ENCODE measurements around the gene FHL3. TPM values are rescaled to one million over a fixed set of nuclear protein-coding genes. Genes with fewer than 3 reads are reported as not detected.
A peak's percentile ranks its signal among the peaks of the same experiment; 100 is the strongest.

FHL3 gene
- total and polyA plus RNA-seq, 9 of the 15 experiments (the other 6 are each of a cell fraction or from before 2014, with no cell fraction given): 6.1 to 144 (median 34.1) TPM

DNA sequence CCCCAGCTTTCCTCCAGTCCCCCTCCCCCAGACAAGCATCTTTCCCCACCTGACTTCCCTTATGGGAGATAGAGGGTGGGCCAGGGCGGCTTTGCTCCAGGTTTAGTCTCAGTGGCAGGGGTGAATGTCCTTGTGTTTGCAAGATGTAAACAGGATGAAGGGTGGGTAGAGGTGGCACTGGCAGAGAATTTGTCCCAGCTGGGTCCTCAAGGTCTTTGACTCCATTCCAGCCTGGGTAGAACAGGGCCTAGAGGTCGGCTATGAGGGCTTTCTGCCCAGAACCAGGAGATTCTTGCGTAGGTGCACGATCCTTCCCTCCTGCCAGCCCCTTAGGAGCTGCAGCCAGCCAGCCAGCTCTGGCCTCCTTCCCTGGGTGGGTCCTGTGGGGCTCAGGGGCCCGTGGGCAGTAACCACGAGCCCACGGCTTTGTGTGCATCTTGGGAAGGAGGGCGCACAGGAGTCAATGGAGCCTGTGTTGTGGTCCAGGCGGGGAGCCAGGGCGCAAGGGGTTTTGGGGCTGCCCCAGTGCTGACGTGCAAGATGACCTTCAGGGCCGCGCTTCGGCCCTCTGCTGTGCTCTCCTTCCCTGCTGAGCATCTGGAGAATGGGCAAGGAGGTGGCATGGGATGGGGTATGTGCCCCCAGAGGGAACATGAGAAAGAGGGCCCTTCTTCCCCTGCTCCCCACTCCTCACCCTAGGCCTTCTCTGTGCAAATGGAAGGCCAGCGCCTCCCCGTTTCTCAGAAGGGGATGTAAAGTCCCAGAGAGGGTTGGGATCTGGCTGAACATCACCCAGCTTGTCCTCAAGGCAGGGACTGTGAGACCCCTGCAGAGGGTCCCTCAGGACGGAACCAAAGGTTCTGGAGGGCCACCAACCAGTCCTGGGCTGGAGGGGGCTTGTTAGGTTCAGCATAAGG lies 25.5 kb upstream of the FHL3 start:
- Histone ChIP-seq H3K27me3 (ENCODE audit: control insufficient read depth in 2 of 2, insufficient read depth in 2 of 2, low read length in 2 of 2) (no peaks in the 10 kb centered on the region), H3K4me2 (ENCODE audit: insufficient read depth, low read length) (no peak overlapping the region), H3K36me3 (ENCODE audit: control insufficient read depth, insufficient read depth, low read length) (peaks cover 18% of the 10 kb centered on the region; the same call in 2 of the 3 replicates), H4K20me1 (replicated peaks; ENCODE audit: control insufficient read depth, insufficient read depth, low read length) (peaks cover 17% of the 10 kb centered on the region), H2AFZ (ENCODE audit: low read depth, low read length) (no peak overlapping the region), H3K79me2 (ENCODE audit: control insufficient read depth, insufficient read depth, low read length) (no peaks in the 10 kb centered on the region), H3K27ac (ENCODE audit: extremely low read depth, low read depth, low read length) (no peak overlapping the region), H3K9me1 (ENCODE audit: control insufficient read depth, insufficient read depth, low read length) (no peaks in the 10 kb centered on the region), H3K9me3 (replicated peaks; ENCODE audit: control insufficient read depth, insufficient read depth, low read depth, low read length) (no peaks in the 10 kb centered on the region), H3K4me3 (no peak overlapping the region), H3K9ac (ENCODE audit: insufficient read depth in 1 of 2, low read depth in 2 of 2, low read length in 2 of 2) (peak overlapping the region in 1 of 2 experiments; percentile 8; a peak in 2 of 4 replicates), H3K4me1 (replicated peaks in 1 of 2; ENCODE audit: control insufficient read depth in 2 of 2, insufficient read depth in 2 of 2, low read length in 2 of 2) (peaks cover 10 to 38% of the 10 kb centered on the region in 2 experiments; a peak in 4 of 5 replicates)
- in situ Hi-C loops (cut with MboI): loop anchor here (25.0 kb wide), 1 partner anchor 556 kb away; no protein-coding TSS in a partner anchor
- DNase-seq (ENCODE audit: extremely low read depth in 1 of 4, low spot score in 3 of 4): no peak
- ChIA-PET POLR2A (interaction anchor here (0.6 to 3.5 kb wide), 14 partner anchors 10 to 1086 kb away, joined by 3 to 33 read pairs (median 4); partner anchors contain the start of gene UTP11), CTCF (ENCODE audit: low intra/inter-chr PET ratio) (no interaction called here)
- ATAC-seq: no peak
- BruUV-seq (replicated peaks): no TSS peak
- intact Hi-C loops (cut with micrococcal nuclease): loop anchor here (10.0 kb wide), 1 partner anchor 474 kb away; no protein-coding TSS in a partner anchor
- TF ChIP-seq TSC22D4 (tag; IDR thresholded peaks at IDR 0.05) (no peak), POLR2G (IDR thresholded peaks at IDR 0.05; ENCODE audit: low read depth, low read length) (peak; percentile 44; the same call in 1 of the 2 replicates)
- no peak for FAIRE-seq
- 59% methylated on average over 15 of the region's 17 CpGs for WGBS (ENCODE audit: insufficient coverage, low coverage, missing lambda C conversion rate)
